A673 (cell line): ENCODE measurements around the gene ADH1A. TPM values are rescaled to one million over a fixed set of nuclear protein-coding genes. Genes with fewer than 3 reads are reported as not detected.

ENCODE experiments used
- BruUV-seq: library from RNA; stranded (reverse); fragments of 400-500 nt; replicated peaks from 2 replicates; lab custom pipeline; 2021; lab: Mats Ljungman, UMichigan
- CTCF ChIA-PET: fragments of 300-600 bp; sonication (Branson Sonifier 250); formaldehyde crosslinking; loops from one replicate; lab custom pipeline; 2022; ENCODE audit warnings: antibody characterized with exemption; lab: Charles Lee
- POLR2A ChIA-PET: fragments of 300-600 bp; sonication (Branson Sonifier 250); formaldehyde crosslinking; loops from one replicate; lab custom pipeline; 2022; ENCODE audit warnings: antibody characterized with exemption; ENCODE audit not compliant: low non-redundant PET; lab: Charles Lee
- DNase-seq: peaks from one replicate; pipeline ENCODE4 v3.0.0-alpha.2; 2015; ENCODE audit warnings: low spot score
- H3K27ac ChIP-seq: fragments of 200-600 bp; sonication (generic); 2 replicates; pipeline ENCODE4 v1.5.1; 2016; ENCODE audit warnings: mixed run types, low read depth, mild to moderate bottlenecking, mixed read lengths, antibody characterized with exemption, low read length; ENCODE audit not compliant: poor library complexity, severe bottlenecking
- H3K27me3 ChIP-seq: fragments of 200-600 bp; sonication (generic); replicated peaks from 2 replicates; pipeline ENCODE4 v1.6.1; 2017; ENCODE audit warnings: mixed run types, low read depth, mild to moderate bottlenecking, mixed read lengths, antibody characterized with exemption, low read length; ENCODE audit not compliant: insufficient read depth, poor library complexity
- H3K36me3 ChIP-seq: fragments of 200-600 bp; sonication (generic); 2 replicates; pipeline ENCODE4 v1.6.1; 2016; ENCODE audit warnings: mixed run types, mild to moderate bottlenecking, mixed read lengths, antibody characterized with exemption, low read length; ENCODE audit not compliant: insufficient read depth, poor library complexity, severe bottlenecking
- H3K4me1 ChIP-seq: fragments of 200-600 bp; sonication (generic); 2 replicates; pipeline ENCODE4 v1.6.1; 2017; ENCODE audit warnings: mixed run types, mild to moderate bottlenecking, mixed read lengths, antibody characterized with exemption, low read length; ENCODE audit not compliant: insufficient read depth, poor library complexity, severe bottlenecking
- H3K4me3 ChIP-seq: fragments of 200-600 bp; sonication (generic); 2 replicates; pipeline ENCODE4 v1.5.1; 2016; ENCODE audit warnings: low read depth, mixed run types, mild to moderate bottlenecking, mixed read lengths, low read length; ENCODE audit not compliant: poor library complexity, severe bottlenecking
- H3K9me3 ChIP-seq: fragments of 200-600 bp; sonication (generic); 2 replicates; pipeline ENCODE4 v1.6.1; 2016; ENCODE audit warnings: mixed run types, low read depth, mild to moderate bottlenecking, mixed read lengths, antibody characterized with exemption, low read length; ENCODE audit not compliant: poor library complexity, severe bottlenecking
- CTCF ChIP-seq: fragments of 300-800, 200-600 bp; sonication (generic); conservative IDR thresholded peaks from 2 replicates; pipeline ENCODE4 v1.5.1; 2017; ENCODE audit warnings: low read depth, mild to moderate bottlenecking, antibody characterized with exemption, low read length, moderate library complexity, mixed read lengths
- EZH2 ChIP-seq: fragments of 200-600 bp; sonication (generic); IDR thresholded peaks from 2 replicates; pipeline ENCODE4 v1.6.1; 2017; ENCODE audit warnings: borderline replicate concordance, low read depth, mild to moderate bottlenecking, mixed read lengths, antibody characterized with exemption, low read length; ENCODE audit not compliant: poor library complexity, severe bottlenecking
- intact Hi-C: fragments of 100-400 bp; cut with micrococcal nuclease; formaldehyde crosslinking; loops from one replicate; pipeline ENCODE4 v1.10.0; 2022; ENCODE audit not compliant: unreplicated experiment
- total RNA-seq: library from RNA; stranded (reverse); gene quantifications from 2 replicates; pipeline ENCODE4 v1.2.3, GENCODE V29; 2021

ADH1A gene
- total RNA-seq, 1 experiment from 2014 or later = not detected

- H3K27me3 ChIP-seq = no peaks in the 10 kb centered on the region
- no peak overlapping the region for H3K4me3 ChIP-seq
- H3K27ac ChIP-seq = no peak overlapping the region
- intact Hi-C loops = no loop called here
- H3K36me3 ChIP-seq = no peaks in the 10 kb centered on the region
- no peaks in the 10 kb centered on the region for H3K4me1 ChIP-seq
- no peak for DNase-seq
- POLR2A ChIA-PET = no interaction called here
- no peak for TF ChIP-seq CTCF
- TF ChIP-seq EZH2 = no peak
- no peaks in the 10 kb centered on the region for H3K9me3 ChIP-seq
- BruUV-seq = no TSS peak
- CTCF ChIA-PET = no interaction called here
These were observed 44.1 kb upstream of the ADH1A start for GRCh38 chr4:99334880-99335279.

- Histone ChIP-seq H3K36me3 (no peaks in the 10 kb centered on the region), H3K9me3 (no peaks in the 10 kb centered on the region), H3K27me3 (no peaks in the 10 kb centered on the region), H3K27ac (no peak overlapping the region), H3K4me3 (no peak overlapping the region), H3K4me1 (no peaks in the 10 kb centered on the region)
- POLR2A ChIA-PET = no interaction called here
- CTCF ChIA-PET = no interaction called here
- TF ChIP-seq CTCF (no peak), EZH2 (no peak)
- no TSS peak for BruUV-seq
- no peak for DNase-seq
- intact Hi-C loops = no loop called here
These were observed 39.9 kb upstream of the ADH1A start for GRCh38 chr4:99330648-99331047.

GRCh38 chr4:99329876-99330275, 39.1 kb upstream of the ADH1A start:
- H3K36me3 ChIP-seq = no peaks in the 10 kb centered on the region
- no peaks in the 10 kb centered on the region for H3K4me1 ChIP-seq
- no TSS peak for BruUV-seq
- DNase-seq = no peak
- no peak overlapping the region for H3K27ac ChIP-seq
- no peaks in the 10 kb centered on the region for H3K27me3 ChIP-seq
- H3K9me3 ChIP-seq = no peaks in the 10 kb centered on the region
- intact Hi-C loops = no loop called here
- TF ChIP-seq EZH2 (no peak), CTCF (no peak)
- ChIA-PET POLR2A (no interaction called here), CTCF (no interaction called here)
- H3K4me3 ChIP-seq = no peak overlapping the region
